Measurements from ENCODE around the gene IQGAP1. TPM values are rescaled to one million over a fixed set of nuclear protein-coding genes. Genes with fewer than 3 reads are reported as not detected.
"Not testable (repeated sequence)": the region's sequence is repeated elsewhere in the genome, so short reads cannot be mapped to it uniquely, and the experiment has no call there.

Gene IQGAP1
- total RNA-seq, 1 donor from 2014 or later: 187 TPM

DNA sequence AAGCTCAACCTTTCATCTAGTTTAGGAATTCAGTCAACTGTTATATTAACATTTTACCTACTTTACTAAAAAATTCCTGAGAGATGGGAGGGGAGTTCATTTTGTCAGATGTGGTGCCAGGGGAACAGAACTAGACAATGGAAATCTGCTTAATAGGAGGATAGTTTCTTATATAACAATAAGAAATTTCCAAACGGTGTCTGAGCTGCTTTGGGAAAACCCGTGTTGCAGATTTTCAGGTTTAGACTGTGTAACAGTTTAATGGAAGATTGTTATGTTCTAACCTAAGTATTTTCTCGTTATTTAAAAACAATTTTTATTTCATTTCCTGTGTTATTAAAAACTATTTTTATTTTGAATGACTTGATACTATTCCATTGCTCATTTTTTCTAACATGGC is 19.3 kb downstream of the IQGAP1 start:
- no peak for DNase-seq (ENCODE audit: low read depth)
- no peak overlapping the region for H3K4me3 ChIP-seq (ENCODE audit: low read depth, low read length)
- no peak for TF ChIP-seq CTCF (conservative IDR thresholded peaks at IDR 0.05; ENCODE audit: low read depth, low read length)

- no peak for TF ChIP-seq CTCF (conservative IDR thresholded peaks at IDR 0.05; ENCODE audit: low read depth, low read length)
- DNase-seq (ENCODE audit: low read depth): no peak
- no peak overlapping the region for H3K4me3 ChIP-seq (ENCODE audit: low read depth, low read length)
Observed at GRCh38 chr15:90407871-90408317, 19.9 kb downstream of the IQGAP1 start.

GRCh38 chr15:90408657-90409056 is 20.6 kb downstream of the IQGAP1 start:
- no peak for DNase-seq (ENCODE audit: low read depth)
- no peak overlapping the region for H3K4me3 ChIP-seq (ENCODE audit: low read depth, low read length)
- no peak for TF ChIP-seq CTCF (conservative IDR thresholded peaks at IDR 0.05; ENCODE audit: low read depth, low read length)

DNA sequence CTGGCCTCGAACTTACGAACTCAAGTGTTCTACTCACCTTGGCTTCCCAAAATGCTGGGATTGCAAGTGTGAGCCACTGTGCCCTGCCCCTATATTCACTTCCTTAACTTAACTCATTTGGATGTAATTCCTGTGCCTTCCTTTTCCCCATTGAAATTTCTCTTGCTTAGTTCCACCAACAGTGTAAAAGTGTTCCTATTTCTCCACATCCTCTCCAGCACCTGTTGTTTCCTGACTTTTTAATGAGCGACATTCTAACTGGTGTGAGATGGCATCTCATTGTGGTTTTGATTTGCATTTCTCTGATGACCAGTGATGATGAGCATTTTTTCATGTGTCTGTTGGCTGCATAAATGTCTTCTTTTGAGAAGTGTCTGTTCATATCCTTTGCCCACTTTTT is 21.5 kb downstream of the IQGAP1 start:
- H3K4me3 ChIP-seq (ENCODE audit: low read depth, low read length); DNase-seq (ENCODE audit: low read depth): not testable (repeated sequence)

DNA sequence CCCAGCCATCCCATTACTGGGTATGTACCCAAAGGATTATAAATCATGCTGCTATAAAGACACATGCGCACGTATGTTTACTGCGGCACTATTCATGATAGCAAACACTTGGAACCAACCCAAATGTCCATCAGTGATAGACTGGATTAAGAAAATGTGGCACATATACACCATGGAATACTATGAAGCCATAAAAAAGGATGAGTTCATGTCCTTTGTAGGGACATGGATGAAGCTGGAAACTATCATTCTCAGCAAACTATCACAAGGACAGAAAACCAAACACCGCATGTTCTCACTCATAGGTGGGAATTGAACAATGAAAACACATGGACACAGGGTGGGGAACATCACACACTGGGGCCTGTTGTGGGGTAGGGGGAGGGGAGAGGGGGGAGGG is 22.3 kb downstream of the IQGAP1 start:
- DNase-seq (ENCODE audit: low read depth); H3K4me3 ChIP-seq (ENCODE audit: low read depth, low read length): not testable (repeated sequence)

DNA sequence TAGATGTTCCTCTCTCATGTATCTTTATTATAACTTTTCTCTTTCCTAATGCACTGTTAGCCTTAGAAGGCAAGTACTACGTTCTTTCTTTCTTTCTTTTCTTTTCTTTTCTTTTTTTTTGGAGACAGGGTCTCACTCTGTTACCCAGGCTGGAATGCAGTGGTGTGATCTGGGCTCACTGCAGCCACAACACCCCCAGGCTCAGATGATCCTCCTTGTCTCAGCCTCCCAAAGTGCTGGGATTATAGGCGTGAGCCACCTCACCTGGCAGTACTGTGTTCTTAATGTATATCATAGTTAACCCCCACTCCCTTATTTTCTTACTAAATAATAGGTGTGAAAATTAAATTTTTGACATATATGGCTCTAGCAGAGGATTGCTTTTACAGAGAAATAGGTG is 23.1 kb downstream of the IQGAP1 start:
- TF ChIP-seq CTCF (conservative IDR thresholded peaks at IDR 0.05; ENCODE audit: low read depth, low read length): no peak
- H3K4me3 ChIP-seq (ENCODE audit: low read depth, low read length): no peak overlapping the region
- DNase-seq (ENCODE audit: low read depth): no peak

DNA sequence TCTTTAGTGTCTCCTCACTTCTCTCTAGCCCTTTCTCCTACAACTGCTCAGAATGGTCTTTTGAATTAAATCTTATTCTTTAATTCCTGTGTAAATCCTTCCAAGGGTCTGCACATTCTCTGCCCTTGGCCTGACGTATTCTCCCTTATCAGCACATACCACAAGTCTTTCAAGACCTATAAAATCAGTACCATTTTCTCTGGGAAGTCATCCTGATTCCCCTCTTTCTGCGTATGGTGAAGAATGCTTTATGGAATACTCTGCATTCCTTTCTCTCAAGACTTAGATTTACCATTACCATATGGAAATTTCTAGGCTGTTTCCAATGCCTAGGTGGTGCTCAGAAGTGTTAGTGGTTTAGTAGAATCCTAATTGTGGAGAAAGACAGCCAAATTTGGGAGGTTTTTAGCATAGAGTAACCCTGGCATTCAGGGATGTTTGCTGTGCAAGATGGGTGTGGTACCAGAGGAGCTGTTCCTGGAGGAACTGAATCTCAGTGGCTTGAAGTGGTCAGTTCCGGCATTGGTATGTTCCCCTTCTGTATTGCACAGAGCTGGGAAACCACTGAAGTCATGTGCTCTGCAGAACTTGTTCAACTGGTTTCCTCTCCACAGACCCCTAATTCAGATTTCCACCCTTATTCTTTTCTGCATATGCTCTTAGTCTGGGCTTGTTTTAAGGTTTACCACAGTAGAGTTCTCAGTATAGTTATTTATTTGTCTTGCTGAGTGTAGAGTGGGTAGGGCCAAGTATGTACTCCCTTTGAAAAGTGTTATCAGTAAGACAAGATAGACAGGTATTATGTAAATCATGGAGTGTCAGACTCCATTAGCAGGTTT is 24.5 kb downstream of the IQGAP1 start:
- no peak overlapping the region for H3K4me3 ChIP-seq (ENCODE audit: low read depth, low read length)
- DNase-seq (ENCODE audit: low read depth): no peak
- TF ChIP-seq CTCF (conservative IDR thresholded peaks at IDR 0.05; ENCODE audit: low read depth, low read length): no peak

Data from epithelial cell of proximal tubule (primary cell).